CD4-positive, alpha-beta memory T cell (primary cell): ENCODE data around the gene NDST1. TPM values are rescaled to one million over a fixed set of nuclear protein-coding genes. Genes with fewer than 3 reads are reported as not detected.
"Not testable (repeated sequence)": the region's sequence is repeated elsewhere in the genome, so short reads cannot be mapped to it uniquely, and the experiment has no call there.

Experiments
- CTCF ChIA-PET: fragments of 350-600 bp; sonication (Branson Sonifier 250); formaldehyde crosslinking; loops from one replicate; lab custom pipeline; 2021; ENCODE audit warnings: inconsistent platforms; ENCODE audit not compliant: partially characterized antibody; lab: Charles Lee
- POLR2A ChIA-PET: fragments of 350-600 bp; sonication (Branson Sonifier 250); formaldehyde crosslinking; loops from one replicate; lab custom pipeline; 2021; ENCODE audit not compliant: partially characterized antibody; lab: Charles Lee
- DNase-seq, 5 donors: peaks; one replicate each; pipeline versions ENCODE4 v3.0.0 to v3.0.0-alpha.2; 2020 to 2022; ENCODE audit warnings: mixed read lengths in 1 of 5
- H3K27ac ChIP-seq: one replicate; pipeline ENCODE4 v1.7.0; 2013; ENCODE audit warnings: low read depth, low read length
- H3K27me3 ChIP-seq: 2 replicates; pipeline ENCODE4 v1.7.0; 2013; ENCODE audit warnings: mild to moderate bottlenecking, low read length, moderate library complexity; ENCODE audit not compliant: insufficient read depth
- H3K36me3 ChIP-seq: 2 replicates; pipeline ENCODE4 v1.7.0; 2013; ENCODE audit warnings: mild to moderate bottlenecking, low read length, moderate library complexity; ENCODE audit not compliant: insufficient read depth
- H3K4me1 ChIP-seq: 2 replicates; pipeline ENCODE4 v1.7.0; 2013; ENCODE audit warnings: mild to moderate bottlenecking, low read length, moderate library complexity; ENCODE audit not compliant: insufficient read depth
- H3K4me3 ChIP-seq, 2 donors: one replicate each; pipeline ENCODE4 v1.7.0; 2013; ENCODE audit warnings: low read length in 2 of 2, mild to moderate bottlenecking in 1 of 2
- H3K9me3 ChIP-seq, 2 donors: one replicate each; pipeline ENCODE4 v1.7.0; 2013; ENCODE audit warnings: low read length in 2 of 2, control low read depth in 1 of 2; ENCODE audit not compliant: control insufficient read depth in 1 of 2
- H3K27ac Mint-ChIP-seq, 7 donors: one replicate each; pipeline ENCODE4 v1.8.0; 2020 to 2021; ENCODE audit warnings: mixed read lengths in 7 of 7, mild to moderate bottlenecking in 6 of 7, inconsistent platforms in 3 of 7, moderate library complexity in 3 of 7
- H3K27me3 Mint-ChIP-seq, 2 donors: one replicate each; pipeline ENCODE4 v1.8.0; 2020 to 2021; ENCODE audit warnings: mixed read lengths in 2 of 2
- H3K36me3 Mint-ChIP-seq, 2 donors: one replicate each; pipeline ENCODE4 v1.8.0; 2020 to 2021; ENCODE audit warnings: mixed read lengths in 2 of 2, inconsistent platforms in 1 of 2, mild to moderate bottlenecking in 1 of 2
- H3K4me1 Mint-ChIP-seq, 4 donors: one replicate each; pipeline ENCODE4 v1.8.0; 2020 to 2021; ENCODE audit warnings: mixed read lengths in 4 of 4, mild to moderate bottlenecking in 1 of 4
- H3K4me3 Mint-ChIP-seq, 8 donors: one replicate each; pipeline ENCODE4 v1.8.0; 2020 to 2021; ENCODE audit warnings: mixed read lengths in 8 of 8, mild to moderate bottlenecking in 7 of 8, moderate library complexity in 6 of 8, inconsistent platforms in 3 of 8
- H3K9me3 Mint-ChIP-seq, 8 donors: one replicate each; pipeline ENCODE4 v1.8.0; 2020 to 2021; ENCODE audit warnings: mixed read lengths in 8 of 8, mild to moderate bottlenecking in 5 of 8, inconsistent platforms in 3 of 8, moderate library complexity in 1 of 8
- intact Hi-C: fragments of 100-400 bp; cut with micrococcal nuclease; formaldehyde crosslinking; loops from one replicate; pipeline ENCODE4 v1.15.1; 2023
- polyA plus RNA-seq, 2 donors: library from polyadenylated mRNA; unstranded; fragments of 300-500 nt; fragmentation: Illumina TruSeq; gene quantifications; one replicate each; pipeline ENCODE4 v1.2.3, GENCODE V29; 2021
- total RNA-seq, 2 experiments: library from RNA; stranded (reverse); gene quantifications; one replicate each; pipeline ENCODE4 v1.2.3, GENCODE V29; 2021

The NDST1 gene
- total and polyA plus RNA-seq, 4 experiments from 2014 or later: 0.29 to 0.64 (median 0.35) TPM; not detected in 1

GRCh38 chr5:150468206-150468605 lies 39.7 kb upstream of the NDST1 start:
- intact Hi-C loops: no loop called here
- H3K36me3 ChIP-seq: no peaks in the 10 kb centered on the region
- CTCF ChIA-PET: interaction anchor here (1.4 kb wide), 1 partner anchor 10 kb away, joined by 4 read pairs; no protein-coding TSS in a partner anchor
- H3K9me3 ChIP-seq: no peaks in the 10 kb centered on the region
- H3K4me3 ChIP-seq: no peak overlapping the region
- no peak for DNase-seq
- H3K4me1 Mint-ChIP-seq: no peaks in the 10 kb centered on the region
- no peaks in the 10 kb centered on the region for H3K27me3 ChIP-seq
- H3K27ac Mint-ChIP-seq: no peak overlapping the region
- no peak overlapping the region for H3K4me3 Mint-ChIP-seq
- no peaks in the 10 kb centered on the region for H3K27me3 Mint-ChIP-seq
- POLR2A ChIA-PET: no interaction called here
- H3K27ac ChIP-seq: no peak overlapping the region
- no peaks in the 10 kb centered on the region for H3K4me1 ChIP-seq
- H3K36me3 Mint-ChIP-seq: no peaks in the 10 kb centered on the region
- H3K9me3 Mint-ChIP-seq: no peaks in the 10 kb centered on the region

GRCh38 chr5:150469718-150470469 lies 38.0 kb upstream of the NDST1 start:
- Mint-ChIP-seq H3K27ac (no peak overlapping the region), H3K4me3 (no peak overlapping the region), H3K27me3 (no peaks in the 10 kb centered on the region), H3K4me1 (no peaks in the 10 kb centered on the region), H3K36me3 (no peaks in the 10 kb centered on the region), H3K9me3 (no peaks in the 10 kb centered on the region)
- H3K4me3 ChIP-seq: no peak overlapping the region
- DNase-seq: no peak
- intact Hi-C loops: no loop called here
- ChIA-PET CTCF (no interaction called here), POLR2A (no interaction called here)
- no peaks in the 10 kb centered on the region for H3K9me3 ChIP-seq
- H3K27me3 ChIP-seq: no peaks in the 10 kb centered on the region
- no peaks in the 10 kb centered on the region for H3K36me3 ChIP-seq
- no peaks in the 10 kb centered on the region for H3K4me1 ChIP-seq
- H3K27ac ChIP-seq: no peak overlapping the region

DNA sequence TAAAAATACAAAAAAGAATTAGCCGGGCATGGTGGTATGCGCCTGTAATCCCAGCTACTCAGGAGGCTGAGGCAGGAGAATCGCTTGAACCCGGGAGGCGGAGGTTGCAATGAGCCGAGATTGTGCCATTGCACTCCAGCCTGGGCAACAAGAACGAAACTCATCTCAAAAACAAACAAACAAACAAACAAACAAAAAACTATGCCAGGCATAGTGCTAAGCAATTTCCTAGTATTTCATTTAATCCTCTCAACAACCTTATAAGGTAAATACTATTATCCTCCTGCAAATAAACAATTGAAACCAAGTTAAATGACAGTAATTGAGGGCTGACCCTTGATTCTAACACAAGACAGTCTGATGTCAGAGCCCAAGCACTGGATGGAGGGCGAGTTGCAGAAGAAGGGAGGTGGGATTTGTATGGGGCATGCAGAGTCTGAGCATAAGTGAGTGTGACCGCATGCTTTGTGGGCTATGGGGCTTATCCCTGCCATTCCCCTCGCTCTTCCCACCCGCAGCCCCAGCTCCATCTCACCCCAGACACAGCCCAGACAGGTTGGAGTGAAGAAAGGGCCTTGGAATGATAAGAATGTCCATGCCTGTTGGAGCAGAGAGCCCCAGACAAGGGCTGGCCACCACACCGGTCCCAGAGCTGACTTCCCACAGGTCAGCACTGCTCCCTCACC lies 34.1 kb upstream of the NDST1 start:
- H3K4me1 ChIP-seq: no peaks in the 10 kb centered on the region
- Mint-ChIP-seq H3K36me3 (no peaks in the 10 kb centered on the region), H3K9me3 (no peaks in the 10 kb centered on the region), H3K27me3 (peaks cover 0 to 4% of the 10 kb centered on the region in 2 donors), H3K4me1 (no peaks in the 10 kb centered on the region), H3K27ac (no peak overlapping the region), H3K4me3 (no peak overlapping the region)
- DNase-seq: no peak
- intact Hi-C loops: no loop called here
- CTCF ChIA-PET: no interaction called here
- no peak overlapping the region for H3K4me3 ChIP-seq
- no peaks in the 10 kb centered on the region for H3K27me3 ChIP-seq
- H3K27ac ChIP-seq: no peak overlapping the region
- no peaks in the 10 kb centered on the region for H3K9me3 ChIP-seq
- POLR2A ChIA-PET: no interaction called here
- no peaks in the 10 kb centered on the region for H3K36me3 ChIP-seq

DNA sequence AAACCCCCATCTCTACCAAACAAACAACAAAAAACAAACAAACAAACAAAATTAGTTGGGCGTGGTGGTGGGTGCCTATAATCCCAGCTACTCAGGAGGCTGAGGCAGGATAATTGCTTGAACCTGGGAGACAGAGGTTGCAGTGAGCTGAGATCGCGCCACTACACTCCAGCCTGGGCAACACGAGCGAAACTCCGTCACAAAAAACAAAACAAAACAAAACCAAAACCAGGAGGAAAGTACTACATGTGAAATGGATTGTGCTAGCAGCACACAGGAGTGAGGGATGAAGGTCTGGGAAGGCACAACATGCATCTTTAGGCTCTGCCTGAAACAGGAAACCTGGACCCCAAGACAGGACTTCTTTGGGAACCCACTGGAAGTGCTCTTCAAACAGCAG lies 31.4 kb upstream of the NDST1 start:
- H3K27me3 Mint-ChIP-seq, H3K27ac ChIP-seq, H3K4me3 ChIP-seq, H3K4me1 Mint-ChIP-seq, H3K9me3 ChIP-seq, DNase-seq, CTCF ChIA-PET, H3K4me3 Mint-ChIP-seq, H3K9me3 Mint-ChIP-seq, POLR2A ChIA-PET, H3K4me1 ChIP-seq, H3K36me3 ChIP-seq, H3K27me3 ChIP-seq, intact Hi-C loops, H3K36me3 Mint-ChIP-seq: not testable (repeated sequence)
- peak overlapping the region in 2 of 7 donors; percentile 22 to 38 for H3K27ac Mint-ChIP-seq

DNA sequence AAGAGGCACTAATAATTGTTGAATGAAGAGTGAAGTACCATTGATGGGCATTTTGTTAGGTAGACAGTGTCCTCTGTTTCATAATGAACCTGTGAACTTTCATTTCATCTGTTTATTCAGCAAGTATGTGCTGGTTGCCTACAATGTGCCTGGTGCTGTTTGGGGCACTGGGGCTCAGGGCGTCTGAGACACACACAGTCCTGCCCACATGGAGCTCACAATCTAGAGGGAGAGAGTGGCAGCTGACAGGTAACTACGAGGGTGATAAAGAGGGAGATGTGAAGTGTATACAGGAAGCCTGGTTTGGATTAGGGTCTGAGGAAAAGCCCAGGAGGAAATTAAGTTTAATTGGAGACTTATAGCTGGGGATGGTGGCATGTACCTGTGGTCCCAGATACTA lies 28.5 kb upstream of the NDST1 start:
- Mint-ChIP-seq H3K36me3 (no peaks in the 10 kb centered on the region), H3K27ac (no peak overlapping the region), H3K4me1 (peaks cover 0 to 4% (median 0%) of the 10 kb centered on the region in 4 donors), H3K4me3 (no peak overlapping the region), H3K27me3 (peaks cover 3 to 4% of the 10 kb centered on the region in 2 donors), H3K9me3 (no peaks in the 10 kb centered on the region)
- H3K4me3 ChIP-seq: no peak overlapping the region
- DNase-seq: no peak
- no peaks in the 10 kb centered on the region for H3K36me3 ChIP-seq
- H3K9me3 ChIP-seq: no peaks in the 10 kb centered on the region
- POLR2A ChIA-PET: no interaction called here
- intact Hi-C loops: no loop called here
- no peaks in the 10 kb centered on the region for H3K4me1 ChIP-seq
- CTCF ChIA-PET: interaction anchor here (0.6 kb wide), 1 partner anchor 51 kb away, joined by 4 read pairs; no protein-coding TSS in a partner anchor
- H3K27me3 ChIP-seq: no peaks in the 10 kb centered on the region
- no peak overlapping the region for H3K27ac ChIP-seq

DNA sequence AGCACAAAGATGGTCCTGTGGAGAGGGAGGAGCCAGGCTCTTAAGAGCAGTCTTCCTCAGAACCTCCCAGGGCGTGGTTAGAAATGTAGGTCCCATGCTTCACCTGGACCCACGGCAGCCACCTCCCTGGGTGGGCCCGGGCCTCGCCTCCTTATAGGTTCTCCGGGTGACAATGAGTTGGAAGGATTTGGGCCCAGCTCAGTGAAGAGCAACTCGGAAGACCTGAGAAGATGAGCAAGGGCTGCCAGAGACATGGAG lies 26.3 kb upstream of the NDST1 start:
- Histone ChIP-seq H3K9me3 (no peaks in the 10 kb centered on the region), H3K36me3 (no peaks in the 10 kb centered on the region), H3K4me1 (peaks cover under 1% of the 10 kb centered on the region), H3K27ac (no peak overlapping the region), H3K27me3 (peaks cover 3% of the 10 kb centered on the region), H3K4me3 (no peak overlapping the region)
- ChIA-PET POLR2A (no interaction called here), CTCF (no interaction called here)
- peaks cover 2 to 9% (median 3%) of the 10 kb centered on the region in 4 donors for H3K4me1 Mint-ChIP-seq
- intact Hi-C loops: no loop called here
- H3K9me3 Mint-ChIP-seq: peaks cover 0 to 2% (median 0%) of the 10 kb centered on the region in 8 donors
- no peak overlapping the region for H3K27ac Mint-ChIP-seq
- no peak for DNase-seq
- peaks cover 3 to 7% of the 10 kb centered on the region in 2 donors for H3K27me3 Mint-ChIP-seq
- no peak overlapping the region for H3K4me3 Mint-ChIP-seq
- no peaks in the 10 kb centered on the region for H3K36me3 Mint-ChIP-seq

DNA sequence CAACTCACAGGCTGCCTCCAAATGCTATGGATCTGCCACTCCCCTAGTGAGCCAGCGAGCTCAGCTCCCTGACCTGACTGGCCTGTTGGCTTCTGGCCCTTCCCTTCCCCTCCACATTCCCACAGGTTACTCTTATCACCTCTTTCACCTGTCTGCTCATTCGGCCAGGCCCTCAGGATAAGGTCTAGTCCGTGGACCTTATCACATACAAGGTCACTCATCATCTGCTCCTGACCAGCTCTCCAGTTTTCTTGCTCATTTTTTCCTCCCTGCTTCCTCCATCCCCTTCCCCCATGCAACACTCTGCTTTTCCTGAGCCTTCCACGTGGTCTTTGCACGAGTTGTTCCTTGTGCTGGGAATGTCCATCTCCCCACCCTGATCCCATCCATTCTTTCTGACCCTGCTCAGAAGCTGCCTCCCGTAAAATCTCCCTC lies 25.9 kb upstream of the NDST1 start:
- intact Hi-C loops: no loop called here
- no peaks in the 10 kb centered on the region for H3K9me3 ChIP-seq
- H3K27me3 Mint-ChIP-seq: peaks cover 3 to 7% of the 10 kb centered on the region in 2 donors
- ChIA-PET CTCF (no interaction called here), POLR2A (no interaction called here)
- H3K27ac ChIP-seq: no peak overlapping the region
- peaks cover 0 to 2% (median 0%) of the 10 kb centered on the region in 8 donors for H3K9me3 Mint-ChIP-seq
- no peak overlapping the region for H3K4me3 Mint-ChIP-seq
- peaks cover 3% of the 10 kb centered on the region for H3K27me3 ChIP-seq
- H3K27ac Mint-ChIP-seq: peak overlapping the region in 2 of 7 donors; percentile 8 to 35
- H3K4me1 Mint-ChIP-seq: peaks cover 2 to 11% (median 5%) of the 10 kb centered on the region in 4 donors
- H3K4me1 ChIP-seq: peaks cover 4% of the 10 kb centered on the region
- DNase-seq: no peak
- no peaks in the 10 kb centered on the region for H3K36me3 Mint-ChIP-seq
- no peaks in the 10 kb centered on the region for H3K36me3 ChIP-seq
- H3K4me3 ChIP-seq: no peak overlapping the region
